K562 (cell line): ENCODE data around the gene CNIH4.

Experiments used
- CBFA2T2 ChIP-seq: fragments of 450-650 bp; conservative IDR thresholded peaks from 2 replicates; pipeline ENCODE4 v1.6.1; 2017; ENCODE audit warnings: mild to moderate bottlenecking
- CBX1 ChIP-seq: sonication (generic); IDR thresholded peaks from 2 replicates; pipeline ENCODE4 v1.6.1; 2016; ENCODE audit warnings: antibody characterized with exemption, low read depth, mild to moderate bottlenecking
- MAFF ChIP-seq: IDR thresholded peaks from 2 replicates; pipeline ENCODE4 v1.6.1; 2012; ENCODE audit warnings: low read length, improper control_type of control experiment
- MEF2A ChIP-seq: IDR thresholded peaks from 2 replicates; pipeline ENCODE4 v1.6.1; 2011; ENCODE audit warnings: low read depth, mild to moderate bottlenecking, low read length, moderate library complexity; ENCODE audit not compliant: control insufficient read depth
- NRF1 ChIP-seq, 2 experiments: fragments of 450-650 bp; IDR thresholded peaks in 1 of 2; conservative IDR thresholded peaks in 1 of 2; 2 replicates each; pipeline ENCODE4 v1.6.1; 2014; ENCODE audit warnings: mild to moderate bottlenecking in 2 of 2
- POLR2A ChIP-seq: fragments of 450-650 bp; conservative IDR thresholded peaks from 2 replicates; pipeline ENCODE4 v1.6.1; 2016
- RAD51 ChIP-seq: fragments of 450-650 bp; IDR thresholded peaks from 2 replicates; pipeline ENCODE4 v1.7.1; 2016; ENCODE audit warnings: low read depth, mild to moderate bottlenecking, borderline replicate concordance
- SOX6 ChIP-seq: fragments of 450-650 bp; IDR thresholded peaks from 2 replicates; pipeline ENCODE4 v1.6.1; 2014; ENCODE audit warnings: mild to moderate bottlenecking
- ZNF395 ChIP-seq: fragments of 200-800 bp; sonication (Bioruptor generic); IDR thresholded peaks from 2 replicates; pipeline ENCODE4 v1.6.1; 2017; ENCODE audit warnings: missing genetic modification characterization, missing compliant biosample characterization
- TF ChIP-seq, protein P1 (sequence below): fragments of 450-650 bp; IDR thresholded peaks from 2 replicates; pipeline ENCODE4 v1.6.1; 2017; ENCODE audit warnings: antibody characterized with exemption
- TF ChIP-seq, protein P2 (sequence below), 3 experiments: IDR thresholded peaks in 2 of 3; conservative IDR thresholded peaks in 1 of 3; 2 replicates each; pipeline ENCODE4 v1.5.1; 2011 to 2012; ENCODE audit warnings: low read length in 3 of 3, mild to moderate bottlenecking in 3 of 3, control low read depth in 2 of 3, improper control_type of control experiment in 1 of 3, inconsistent platforms in 1 of 3, low read depth in 1 of 3, mixed read lengths in 1 of 3, moderate library complexity in 1 of 3; ENCODE audit not compliant: insufficient read depth in 2 of 3
- TF ChIP-seq, protein P3 (sequence below): sonication (generic); formaldehyde crosslinking; IDR thresholded peaks from 2 replicates; pipeline ENCODE4 v1.8.1; 2022; ENCODE audit warnings: missing genetic modification reagents

DNA sequence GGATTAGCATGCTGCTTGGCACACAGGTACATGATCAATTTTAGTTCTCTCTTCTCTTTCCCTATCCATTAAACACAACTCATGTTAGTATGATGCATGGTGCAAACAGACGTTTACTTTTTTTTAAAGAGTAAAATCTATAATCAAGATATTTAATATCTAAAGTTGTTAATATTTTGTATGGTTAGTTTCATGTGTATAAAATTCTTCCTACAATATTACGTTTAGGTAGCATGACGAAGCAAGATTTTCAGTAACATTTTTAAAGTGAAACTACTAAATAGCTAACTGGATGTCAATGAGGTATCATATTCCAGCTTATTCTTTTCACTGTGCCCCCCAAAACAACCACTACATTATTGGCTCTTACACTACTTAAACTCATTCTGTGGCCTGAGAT is 36.6 kb downstream of the CNIH4 start:
- no peak for TF ChIP-seq RAD51
- no peak for TF ChIP-seq SOX6
- TF ChIP-seq, protein P1, sequence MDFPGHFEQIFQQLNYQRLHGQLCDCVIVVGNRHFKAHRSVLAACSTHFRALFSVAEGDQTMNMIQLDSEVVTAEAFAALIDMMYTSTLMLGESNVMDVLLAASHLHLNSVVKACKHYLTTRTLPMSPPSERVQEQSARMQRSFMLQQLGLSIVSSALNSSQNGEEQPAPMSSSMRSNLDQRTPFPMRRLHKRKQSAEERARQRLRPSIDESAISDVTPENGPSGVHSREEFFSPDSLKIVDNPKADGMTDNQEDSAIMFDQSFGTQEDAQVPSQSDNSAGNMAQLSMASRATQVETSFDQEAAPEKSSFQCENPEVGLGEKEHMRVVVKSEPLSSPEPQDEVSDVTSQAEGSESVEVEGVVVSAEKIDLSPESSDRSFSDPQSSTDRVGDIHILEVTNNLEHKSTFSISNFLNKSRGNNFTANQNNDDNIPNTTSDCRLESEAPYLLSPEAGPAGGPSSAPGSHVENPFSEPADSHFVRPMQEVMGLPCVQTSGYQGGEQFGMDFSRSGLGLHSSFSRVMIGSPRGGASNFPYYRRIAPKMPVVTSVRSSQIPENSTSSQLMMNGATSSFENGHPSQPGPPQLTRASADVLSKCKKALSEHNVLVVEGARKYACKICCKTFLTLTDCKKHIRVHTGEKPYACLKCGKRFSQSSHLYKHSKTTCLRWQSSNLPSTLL: no peak
- TF ChIP-seq, protein P2, sequence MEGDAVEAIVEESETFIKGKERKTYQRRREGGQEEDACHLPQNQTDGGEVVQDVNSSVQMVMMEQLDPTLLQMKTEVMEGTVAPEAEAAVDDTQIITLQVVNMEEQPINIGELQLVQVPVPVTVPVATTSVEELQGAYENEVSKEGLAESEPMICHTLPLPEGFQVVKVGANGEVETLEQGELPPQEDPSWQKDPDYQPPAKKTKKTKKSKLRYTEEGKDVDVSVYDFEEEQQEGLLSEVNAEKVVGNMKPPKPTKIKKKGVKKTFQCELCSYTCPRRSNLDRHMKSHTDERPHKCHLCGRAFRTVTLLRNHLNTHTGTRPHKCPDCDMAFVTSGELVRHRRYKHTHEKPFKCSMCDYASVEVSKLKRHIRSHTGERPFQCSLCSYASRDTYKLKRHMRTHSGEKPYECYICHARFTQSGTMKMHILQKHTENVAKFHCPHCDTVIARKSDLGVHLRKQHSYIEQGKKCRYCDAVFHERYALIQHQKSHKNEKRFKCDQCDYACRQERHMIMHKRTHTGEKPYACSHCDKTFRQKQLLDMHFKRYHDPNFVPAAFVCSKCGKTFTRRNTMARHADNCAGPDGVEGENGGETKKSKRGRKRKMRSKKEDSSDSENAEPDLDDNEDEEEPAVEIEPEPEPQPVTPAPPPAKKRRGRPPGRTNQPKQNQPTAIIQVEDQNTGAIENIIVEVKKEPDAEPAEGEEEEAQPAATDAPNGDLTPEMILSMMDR (IDR thresholded peaks at IDR 0.05 in 2 of 3, conservative IDR thresholded peaks at IDR 0.05 in 1 of 3; ENCODE audit: insufficient read depth in 2 of 3, low read depth in 1 of 3, low read length in 3 of 3): no peak
- TF ChIP-seq MEF2A: no peak
- no peak for TF ChIP-seq ZNF395 (CRISPR knock-in tag)
- TF ChIP-seq, protein P3, sequence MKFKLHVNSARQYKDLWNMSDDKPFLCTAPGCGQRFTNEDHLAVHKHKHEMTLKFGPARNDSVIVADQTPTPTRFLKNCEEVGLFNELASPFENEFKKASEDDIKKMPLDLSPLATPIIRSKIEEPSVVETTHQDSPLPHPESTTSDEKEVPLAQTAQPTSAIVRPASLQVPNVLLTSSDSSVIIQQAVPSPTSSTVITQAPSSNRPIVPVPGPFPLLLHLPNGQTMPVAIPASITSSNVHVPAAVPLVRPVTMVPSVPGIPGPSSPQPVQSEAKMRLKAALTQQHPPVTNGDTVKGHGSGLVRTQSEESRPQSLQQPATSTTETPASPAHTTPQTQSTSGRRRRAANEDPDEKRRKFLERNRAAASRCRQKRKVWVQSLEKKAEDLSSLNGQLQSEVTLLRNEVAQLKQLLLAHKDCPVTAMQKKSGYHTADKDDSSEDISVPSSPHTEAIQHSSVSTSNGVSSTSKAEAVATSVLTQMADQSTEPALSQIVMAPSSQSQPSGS (CRISPR knock-in tag): no peak
- no peak for TF ChIP-seq MAFF
- no peak for TF ChIP-seq CBX1
- no peak for TF ChIP-seq POLR2A
- no peak for TF ChIP-seq NRF1 (conservative IDR thresholded peaks at IDR 0.05 in 1 of 2, IDR thresholded peaks at IDR 0.05 in 1 of 2)
- no peak for TF ChIP-seq CBFA2T2
